IMR-90 (cell line): ENCODE data around the gene NUBP1. TPM values are rescaled to one million over a fixed set of nuclear protein-coding genes. Genes with fewer than 3 reads are reported as not detected.

Experiments
- ATAC-seq: fragments of 200-7000 bp; cut with Tn5 transposase; 2 replicates; pipeline ENCODE4 v1.9.1; 2020; ENCODE audit warnings: low read depth, mild to moderate bottlenecking, moderate library complexity
- BruUV-seq: library from RNA; stranded (reverse); fragments of 400-500 nt; replicated peaks from 2 replicates; lab custom pipeline; 2021; lab: Mats Ljungman, UMichigan
- CTCF ChIA-PET: fragments of 300-600 bp; formaldehyde crosslinking; extraction: SDS; loops from one replicate; lab custom pipeline; 2021; ENCODE audit warnings: antibody characterized with exemption; lab: Yijun Ruan, JAX
- POLR2A ChIA-PET: fragments of 300-600 bp; sonication (Branson Sonifier 250); formaldehyde crosslinking; loops from one replicate; lab custom pipeline; 2022; ENCODE audit warnings: antibody characterized with exemption; ENCODE audit not compliant: unreplicated experiment; lab: Charles Lee
- DNase-seq: peaks from one replicate; pipeline ENCODE4 v3.0.0; 2013
- H2AFZ ChIP-seq: replicated peaks from 2 replicates; pipeline ENCODE3; 2013; ENCODE audit warnings: low read length, mild to moderate bottlenecking; ENCODE audit not compliant: poor library complexity
- H2AK5ac ChIP-seq: 2 replicates; pipeline ENCODE4 v1.6.1; 2013; ENCODE audit warnings: low read depth, low read length, inconsistent platforms
- H2AK9ac ChIP-seq: replicated peaks from 2 replicates; pipeline ENCODE3; 2013; ENCODE audit warnings: mild to moderate bottlenecking, low read depth, low read length, moderate library complexity; ENCODE audit not compliant: poor library complexity
- H2BK120ac ChIP-seq: 2 replicates; pipeline ENCODE4 v1.6.1; 2013; ENCODE audit warnings: low read depth, low read length, inconsistent platforms
- H2BK15ac ChIP-seq: 3 replicates; pipeline ENCODE4 v1.6.1; 2013; ENCODE audit warnings: low read depth, low read length, inconsistent platforms
- H2BK20ac ChIP-seq: 2 replicates; pipeline ENCODE4 v1.6.1; 2013; ENCODE audit warnings: low read depth, mild to moderate bottlenecking, inconsistent platforms, low read length, moderate library complexity
- H2BK5ac ChIP-seq: 2 replicates; pipeline ENCODE4 v1.6.1; 2013; ENCODE audit warnings: mild to moderate bottlenecking, low read depth, low read length, inconsistent platforms; ENCODE audit not compliant: poor library complexity, severe bottlenecking
- H3K14ac ChIP-seq: replicated peaks from 2 replicates; pipeline ENCODE4 v1.6.1; 2013; ENCODE audit warnings: low read depth, low read length, inconsistent platforms
- H3K18ac ChIP-seq: 2 replicates; pipeline ENCODE4 v1.6.1; 2013; ENCODE audit warnings: low read depth, low read length, control low read depth
- H3K23ac ChIP-seq: 2 replicates; pipeline ENCODE4 v1.6.1; 2013; ENCODE audit warnings: low read depth, low read length, inconsistent platforms
- H3K27ac ChIP-seq: 2 replicates; pipeline ENCODE4 v1.5.1; 2013; ENCODE audit warnings: mild to moderate bottlenecking, control low read depth, low read length; ENCODE audit not compliant: insufficient read depth
- H3K27me3 ChIP-seq: 2 replicates; pipeline ENCODE4 v1.6.1; 2013; ENCODE audit warnings: low read length; ENCODE audit not compliant: control insufficient read depth, insufficient read depth
- H3K36me3 ChIP-seq: 2 replicates; pipeline ENCODE4 v1.6.1; 2013; ENCODE audit warnings: low read length, mixed read lengths; ENCODE audit not compliant: control insufficient read depth, insufficient read depth
- H3K4ac ChIP-seq: 2 replicates; pipeline ENCODE4 v1.6.1; 2013; ENCODE audit warnings: low read depth, low read length, inconsistent platforms
- H3K4me1 ChIP-seq: 2 replicates; pipeline ENCODE4 v1.6.1; 2013; ENCODE audit warnings: low read length, mixed read lengths; ENCODE audit not compliant: control insufficient read depth, insufficient read depth
- H3K4me2 ChIP-seq: 2 replicates; pipeline ENCODE4 v1.6.1; 2013; ENCODE audit warnings: low read depth, mild to moderate bottlenecking, control low read depth, low read length, moderate library complexity
- H3K4me3 ChIP-seq: 2 replicates; pipeline ENCODE4 v1.5.1; 2013; ENCODE audit warnings: low read depth, mild to moderate bottlenecking, control low read depth, low read length, moderate library complexity; ENCODE audit not compliant: insufficient read depth
- H3K56ac ChIP-seq: 2 replicates; pipeline ENCODE4 v1.6.1; 2013; ENCODE audit warnings: low read length, inconsistent platforms; ENCODE audit not compliant: insufficient read depth; ENCODE audit errors: extremely low read depth
- H3K79me1 ChIP-seq, 2 experiments: 2 replicates each; pipeline ENCODE4 v1.6.1; 2013; ENCODE audit warnings: low read length in 2 of 2, inconsistent platforms in 1 of 2, low read depth in 1 of 2
- H3K9ac ChIP-seq: 2 replicates; pipeline ENCODE4 v1.6.1; 2013; ENCODE audit warnings: low read depth, low read length, control low read depth
- H3K9me1 ChIP-seq: 2 replicates; pipeline ENCODE4 v1.6.1; 2013; ENCODE audit warnings: low read length, inconsistent platforms; ENCODE audit not compliant: insufficient read depth
- H3K9me3 ChIP-seq: 2 replicates; pipeline ENCODE4 v1.6.1; 2013; ENCODE audit warnings: low read length; ENCODE audit not compliant: control insufficient read depth, insufficient read depth
- H4K20me1 ChIP-seq: 2 replicates; pipeline ENCODE4 v1.6.1; 2013; ENCODE audit warnings: low read length, inconsistent platforms; ENCODE audit not compliant: insufficient read depth
- H4K5ac ChIP-seq: 2 replicates; pipeline ENCODE4 v1.6.1; 2013; ENCODE audit warnings: mild to moderate bottlenecking, low read depth, low read length, control low read depth
- H4K8ac ChIP-seq, 2 experiments: 2 replicates each; pipeline ENCODE4 v1.6.1; 2013; ENCODE audit warnings: low read depth in 2 of 2, low read length in 2 of 2, control low read depth in 1 of 2, inconsistent platforms in 1 of 2
- H4K91ac ChIP-seq: 2 replicates; pipeline ENCODE4 v1.6.1; 2013; ENCODE audit warnings: low read depth, low read length, inconsistent platforms; ENCODE audit not compliant: insufficient read depth
- CEBPB ChIP-seq: IDR thresholded peaks from 2 replicates; pipeline ENCODE4 v1.6.1; 2012; ENCODE audit warnings: low read depth, low read length, improper control_type of control experiment
- CHD1 ChIP-seq: IDR thresholded peaks from 2 replicates; pipeline ENCODE4 v1.6.1; 2012; ENCODE audit warnings: low read depth, low read length, improper control_type of control experiment
- CTCF ChIP-seq: conservative IDR thresholded peaks from 2 replicates; pipeline ENCODE4 v1.5.1; 2012; ENCODE audit warnings: mild to moderate bottlenecking, low read depth, low read length, improper control_type of control experiment
- ELK1 ChIP-seq: fragments of 150-350 bp; IDR thresholded peaks from 2 replicates; pipeline ENCODE4 v1.6.1; 2016; ENCODE audit warnings: low read depth, mild to moderate bottlenecking, low read length, moderate library complexity, borderline replicate concordance
- FOS ChIP-seq: fragments of 150-350 bp; IDR thresholded peaks from 2 replicates; pipeline ENCODE4 v1.6.1; 2016; ENCODE audit warnings: low read depth, low read length
- MAFK ChIP-seq: IDR thresholded peaks from 2 replicates; pipeline ENCODE4 v1.6.1; 2012; ENCODE audit warnings: low read depth, low read length, improper control_type of control experiment
- POLR2A ChIP-seq: IDR thresholded peaks from 2 replicates; pipeline ENCODE4 v1.6.1; 2012; ENCODE audit warnings: mild to moderate bottlenecking, low read depth, low read length
- RAD21 ChIP-seq: IDR thresholded peaks from 2 replicates; pipeline ENCODE4 v1.6.1; 2012; ENCODE audit warnings: low read length, improper control_type of control experiment
- RCOR1 ChIP-seq: IDR thresholded peaks from 2 replicates; pipeline ENCODE4 v1.6.1; 2012; ENCODE audit warnings: mild to moderate bottlenecking, low read length, improper control_type of control experiment; ENCODE audit not compliant: insufficient replicate concordance
- RFX5 ChIP-seq: IDR thresholded peaks from 2 replicates; pipeline ENCODE4 v1.8.0; 2012; ENCODE audit warnings: low read depth, mild to moderate bottlenecking, low read length, moderate library complexity
- SMC3 ChIP-seq: fragments of 150-350 bp; IDR thresholded peaks from 2 replicates; pipeline ENCODE4 v1.6.1; 2016; ENCODE audit warnings: low read depth, mild to moderate bottlenecking, antibody characterized with exemption, low read length, moderate library complexity
- USF2 ChIP-seq: fragments of 150-350 bp; IDR thresholded peaks from 2 replicates; pipeline ENCODE4 v1.6.1; 2017; ENCODE audit warnings: mild to moderate bottlenecking, antibody characterized with exemption, low read length, low read depth
- WGBS, 2 experiments: methylation state at CpG; one replicate each; pipeline versions ENCODE4 v1.1.5 to v1.1.7; 2013; ENCODE audit warnings: missing lambda C conversion rate in 2 of 2; ENCODE audit not compliant: insufficient read length in 1 of 2; ENCODE audit errors: extremely low coverage in 2 of 2; 5-methylcytosine and 5-hydroxymethylcytosine counted together
- dilution Hi-C: fragments of 300-500 bp; cut with HindIII; formaldehyde crosslinking; loops from one replicate; pipeline ENCODE4 v1.14.3; 2018; ENCODE audit warnings: low sequenced_read_pairs; ENCODE audit not compliant: unreplicated experiment
- in situ Hi-C: fragments of 300-500 bp; cut with MboI; formaldehyde crosslinking; loops from 3 replicates; pipeline ENCODE4 v1.14.3; 2019; ENCODE audit warnings: low sequenced_read_pairs, inconsistent platforms, mixed read lengths
- intact Hi-C: fragments of 100-400 bp; cut with micrococcal nuclease; formaldehyde crosslinking; loops from 2 replicates; pipeline ENCODE4 v1.10.0; 2022
- polyA plus RNA-seq, 3 experiments: library from polyadenylated mRNA; depleted of rRNA; stranded (reverse); fragments of >200 nt; gene quantifications; 2 replicates each; pipeline ENCODE4 v1.2.3, GENCODE V29; 2012; ENCODE audit warnings: low replicate concordance in 1 of 3
- total RNA-seq: library from RNA; depleted of rRNA; stranded (reverse); fragments of >200 nt; gene quantifications from 2 replicates; pipeline ENCODE4 v1.2.3, GENCODE V29; 2012

The NUBP1 gene
- total and polyA plus RNA-seq, 2 of the 4 experiments (the other 2 are of a cell fraction), result 28.0 to 31.5 TPM

- no peak overlapping the region for H3K4ac ChIP-seq
- no peak overlapping the region for H4K8ac ChIP-seq
- ChIA-PET CTCF (no interaction called here), POLR2A (no interaction called here)
- TF ChIP-seq SMC3 (no peak), CHD1 (no peak), CEBPB (no peak), ELK1 (no peak), RCOR1 (no peak), RFX5 (no peak), POLR2A (no peak), MAFK (no peak), RAD21 (no peak), CTCF (no peak), USF2 (no peak), FOS (no peak)
- H3K14ac ChIP-seq, result no peak overlapping the region
- H3K4me1 ChIP-seq, result no peaks in the 10 kb centered on the region
- H3K4me2 ChIP-seq, result no peak overlapping the region
- no peaks in the 10 kb centered on the region for H3K27me3 ChIP-seq
- no peak overlapping the region for H2BK120ac ChIP-seq
- no peaks in the 10 kb centered on the region for H3K79me1 ChIP-seq
- H3K9me3 ChIP-seq, result no peaks in the 10 kb centered on the region
- H3K36me3 ChIP-seq, result peaks cover 46% of the 10 kb centered on the region
- no peak overlapping the region for H2AFZ ChIP-seq
- no peak for ATAC-seq
- no peak overlapping the region for H4K5ac ChIP-seq
- no peak overlapping the region for H2AK5ac ChIP-seq
- no peak overlapping the region for H2BK15ac ChIP-seq
- no peaks in the 10 kb centered on the region for H3K9me1 ChIP-seq
- no peak overlapping the region for H3K9ac ChIP-seq
- no peak overlapping the region for H4K91ac ChIP-seq
- intact Hi-C loops (no loop called here), dilution Hi-C loops (no loop called here), in situ Hi-C loops (no loop called here)
- H2BK20ac ChIP-seq, result no peak overlapping the region
- no peak overlapping the region for H3K4me3 ChIP-seq
- H2BK5ac ChIP-seq, result no peak overlapping the region
- WGBS, 2 experiments, result 99% methylated on average over 20 of the region's 35 CpGs; no CpG with 5 or more reads in 1 of the 2 experiments
- H3K27ac ChIP-seq, result no peak overlapping the region
- H3K23ac ChIP-seq, result no peak overlapping the region
- no peak for DNase-seq
- H3K56ac ChIP-seq, result no peak overlapping the region
- no peaks in the 10 kb centered on the region for H4K20me1 ChIP-seq
- no peak overlapping the region for H3K18ac ChIP-seq
- no peak overlapping the region for H2AK9ac ChIP-seq
- BruUV-seq, result no TSS peak
Measured at GRCh38 chr16:10762336-10763016, 18.8 kb downstream of the NUBP1 start.
